Neuronal stem cell (in vitro differentiated cells): ENCODE measurements around the gene WDR49.

Source experiments
- DNase-seq: peaks from one replicate; pipeline ENCODE4 v3.0.0-alpha.2; 2013; ENCODE audit warnings: low spot score
- H2AFZ ChIP-seq: one replicate; pipeline ENCODE4 v1.6.1; 2013; ENCODE audit warnings: mild to moderate bottlenecking, low read length, inconsistent platforms
- H2AK5ac ChIP-seq: 2 replicates; pipeline ENCODE4 v1.6.1; 2013; ENCODE audit warnings: low read depth, mild to moderate bottlenecking, inconsistent platforms, low read length, moderate library complexity, mixed read lengths
- H2BK120ac ChIP-seq: 2 replicates; pipeline ENCODE4 v1.6.1; 2013; ENCODE audit warnings: low read depth, mild to moderate bottlenecking, inconsistent platforms, low read length, moderate library complexity, mixed read lengths
- H2BK12ac ChIP-seq: one replicate; pipeline ENCODE4 v1.6.1; 2013; ENCODE audit warnings: low read length, inconsistent platforms
- H2BK15ac ChIP-seq: 2 replicates; pipeline ENCODE4 v1.6.1; 2013; ENCODE audit warnings: mild to moderate bottlenecking, low read length, inconsistent platforms, mixed read lengths
- H2BK5ac ChIP-seq: one replicate; pipeline ENCODE4 v1.6.1; 2013; ENCODE audit warnings: inconsistent platforms, mild to moderate bottlenecking, low read length, moderate library complexity
- H3K14ac ChIP-seq: one replicate; pipeline ENCODE4 v1.6.1; 2013; ENCODE audit warnings: low read length, inconsistent platforms
- H3K18ac ChIP-seq: 2 replicates; pipeline ENCODE4 v1.6.1; 2013; ENCODE audit warnings: low read length, inconsistent platforms
- H3K23ac ChIP-seq: 2 replicates; pipeline ENCODE4 v1.6.1; 2013; ENCODE audit warnings: low read depth, mild to moderate bottlenecking, mixed read lengths, low read length, inconsistent platforms; ENCODE audit not compliant: poor library complexity
- H3K27ac ChIP-seq: replicated peaks from 3 replicates; pipeline ENCODE4 v1.5.1; 2013; ENCODE audit warnings: low read length, inconsistent platforms
- H3K27me3 ChIP-seq, 3 experiments: 2 replicates each; pipeline ENCODE4 v1.6.1; 2013; ENCODE audit warnings: low read length in 3 of 3, mild to moderate bottlenecking in 2 of 3, inconsistent platforms in 1 of 3, low read depth in 1 of 3, mixed read lengths in 1 of 3, moderate library complexity in 1 of 3; ENCODE audit not compliant: control insufficient read depth in 3 of 3, insufficient read depth in 3 of 3
- H3K36me3 ChIP-seq, 2 donors: replicated peaks in 1 of 2; 2 replicates each; pipeline ENCODE4 v1.6.1; 2013; ENCODE audit warnings: low read length in 2 of 2; ENCODE audit not compliant: control insufficient read depth in 2 of 2, insufficient read depth in 2 of 2
- H3K4ac ChIP-seq: 2 replicates; pipeline ENCODE4 v1.6.1; 2013; ENCODE audit warnings: inconsistent platforms, mild to moderate bottlenecking, low read length, moderate library complexity
- H3K4me1 ChIP-seq, 2 donors: 1 replicate in 1 of 2; 2 replicates in 1 of 2; pipeline ENCODE4 v1.6.1; 2013; ENCODE audit warnings: low read length in 2 of 2, low read depth in 1 of 2; ENCODE audit not compliant: control insufficient read depth in 2 of 2, insufficient read depth in 1 of 2
- H3K4me2 ChIP-seq: one replicate; pipeline ENCODE4 v1.6.1; 2013; ENCODE audit warnings: mild to moderate bottlenecking, low read length, inconsistent platforms; ENCODE audit not compliant: insufficient read depth, poor library complexity, severe bottlenecking
- H3K4me3 ChIP-seq, 2 donors: 2 replicates each; pipeline ENCODE4 v1.5.1; 2013; ENCODE audit warnings: low read length in 2 of 2, mild to moderate bottlenecking in 2 of 2, inconsistent platforms in 1 of 2, moderate library complexity in 1 of 2
- H3K79me1 ChIP-seq: one replicate; pipeline ENCODE4 v1.6.1; 2013; ENCODE audit warnings: low read depth, mild to moderate bottlenecking, inconsistent platforms, low read length, moderate library complexity
- H3K9ac ChIP-seq: one replicate; pipeline ENCODE4 v1.6.1; 2013; ENCODE audit warnings: mild to moderate bottlenecking, low read depth, low read length, inconsistent platforms; ENCODE audit not compliant: poor library complexity
- H3K9me3 ChIP-seq, 2 donors: replicated peaks in 1 of 2; 2 replicates each; pipeline versions ENCODE3 to v1.6.1; 2013; ENCODE audit warnings: low read length in 2 of 2, mild to moderate bottlenecking in 2 of 2, inconsistent platforms in 1 of 2, low read depth in 1 of 2, mixed read lengths in 1 of 2, moderate library complexity in 1 of 2; ENCODE audit not compliant: control insufficient read depth in 2 of 2, insufficient read depth in 1 of 2
- H4K8ac ChIP-seq: one replicate; pipeline ENCODE4 v1.6.1; 2013; ENCODE audit warnings: low read depth, mild to moderate bottlenecking, inconsistent platforms, low read length, moderate library complexity
- H4K91ac ChIP-seq: one replicate; pipeline ENCODE4 v1.6.1; 2013; ENCODE audit warnings: low read length, low read depth, mild to moderate bottlenecking, inconsistent platforms; ENCODE audit not compliant: poor library complexity
- WGBS, 2 donors: extraction: QIAGEN DNeasy Blood & Tissue Kit; methylation state at CpG; one replicate each; pipeline ENCODE4 v1.1.7; 2013; ENCODE audit warnings: missing lambda C conversion rate in 2 of 2, mixed read lengths in 1 of 2; ENCODE audit not compliant: insufficient read length in 2 of 2, insufficient replicate concordance in 1 of 2; ENCODE audit errors: extremely low coverage in 2 of 2; 5-methylcytosine and 5-hydroxymethylcytosine counted together

Gene WDR49

DNA sequence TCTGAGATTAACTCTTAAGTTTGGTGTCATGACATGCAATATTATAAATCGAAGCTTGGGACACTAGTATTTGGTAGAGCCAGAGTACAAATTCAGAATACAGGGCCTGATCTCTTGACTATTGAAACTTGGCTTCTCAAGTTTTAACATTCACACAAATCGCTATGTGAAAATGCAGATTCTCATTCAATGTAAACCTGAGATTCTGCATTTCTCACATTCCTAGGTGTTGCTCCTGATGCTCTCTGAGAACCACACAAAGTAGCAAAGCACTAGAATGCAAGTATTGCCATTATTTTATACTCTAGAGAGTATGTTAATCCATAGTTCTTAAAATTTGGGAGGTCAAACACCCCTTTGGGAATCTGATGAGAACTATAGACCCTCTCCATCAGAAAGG lies 47.9 kb downstream of the WDR49 start:
- WGBS, 2 donors, result no CpG with 5 or more reads among the region's 2 CpGs

DNA sequence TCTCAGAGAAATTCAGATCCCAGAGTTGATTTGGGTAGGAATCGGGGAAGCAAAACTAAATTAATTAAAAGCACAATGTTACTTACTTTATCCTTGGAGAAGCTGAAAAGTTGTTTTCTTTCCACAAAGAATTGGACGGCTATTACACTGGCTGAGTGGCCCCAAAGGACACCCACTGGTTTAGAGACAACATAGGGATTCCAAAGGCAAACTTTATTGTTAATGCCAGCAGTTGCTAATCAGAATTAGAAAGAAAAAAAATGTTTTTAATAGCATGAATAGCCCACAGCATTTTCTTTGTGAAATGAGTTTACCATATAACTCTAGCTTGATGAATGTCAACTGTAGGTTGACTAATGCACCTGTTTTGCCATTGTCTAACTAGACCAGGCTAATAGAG lies 51.7 kb downstream of the WDR49 start:
- Histone ChIP-seq H3K27me3 (no peaks in the 10 kb centered on the region), H3K4me2 (no peak overlapping the region), H3K23ac (no peak overlapping the region), H4K8ac (no peak overlapping the region), H2AFZ (no peak overlapping the region), H3K9ac (no peak overlapping the region), H3K36me3 (no peaks in the 10 kb centered on the region), H2BK12ac (no peak overlapping the region), H3K4ac (no peak overlapping the region), H2BK15ac (no peak overlapping the region), H3K9me3 (peaks cover 4 to 15% of the 10 kb centered on the region in 2 donors), H3K14ac (no peak overlapping the region), H2AK5ac (no peak overlapping the region), H3K4me1 (no peaks in the 10 kb centered on the region), H2BK5ac (no peak overlapping the region), H3K18ac (no peak overlapping the region), H3K4me3 (no peak overlapping the region), H4K91ac (no peak overlapping the region), H2BK120ac (no peak overlapping the region), H3K79me1 (no peaks in the 10 kb centered on the region), H3K27ac (no peak overlapping the region)
- DNase-seq, result no peak
- WGBS, 2 donors, result no CpG with 5 or more reads among the region's 2 CpGs

More for the DNA sequence above, 47.9 kb downstream of the WDR49 start:
- H3K27ac ChIP-seq, result no peak overlapping the region
- no peak overlapping the region for H3K23ac ChIP-seq
- no peaks in the 10 kb centered on the region for H3K4me1 ChIP-seq
- H4K91ac ChIP-seq, result no peak overlapping the region
- H2AFZ ChIP-seq, result no peak overlapping the region
- no peak overlapping the region for H2BK15ac ChIP-seq
- no peak overlapping the region for H3K4me3 ChIP-seq
- no peak overlapping the region for H2AK5ac ChIP-seq
- H3K9me3 ChIP-seq, result no peaks in the 10 kb centered on the region
- DNase-seq, result no peak
- H3K9ac ChIP-seq, result no peak overlapping the region
- H2BK12ac ChIP-seq, result no peak overlapping the region
- H2BK120ac ChIP-seq, result no peak overlapping the region
- H2BK5ac ChIP-seq, result no peak overlapping the region
- H3K18ac ChIP-seq, result no peak overlapping the region
- no peak overlapping the region for H4K8ac ChIP-seq
- no peak overlapping the region for H3K14ac ChIP-seq
- no peaks in the 10 kb centered on the region for H3K79me1 ChIP-seq
- H3K4ac ChIP-seq, result no peak overlapping the region
- no peak overlapping the region for H3K4me2 ChIP-seq
- H3K27me3 ChIP-seq, result no peaks in the 10 kb centered on the region
- H3K36me3 ChIP-seq, result no peaks in the 10 kb centered on the region

DNA sequence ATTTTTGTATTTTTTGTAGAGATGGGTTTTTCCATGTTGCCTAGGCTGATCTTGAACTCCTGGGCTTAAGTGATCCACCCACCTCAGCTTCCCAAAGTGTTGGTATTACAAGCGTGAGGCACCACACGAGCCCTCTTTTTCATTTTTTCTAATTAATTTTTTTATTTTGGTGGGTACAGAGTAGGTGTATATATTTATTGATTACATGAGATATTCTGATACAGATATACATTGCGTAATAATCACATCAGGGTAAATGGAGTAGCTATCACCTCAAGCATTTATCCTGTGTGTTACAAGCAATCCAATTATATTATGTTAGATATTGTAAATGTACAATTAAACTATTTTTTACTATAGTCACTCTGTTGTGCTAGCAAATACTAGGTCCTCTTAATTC lies 66.1 kb downstream of the WDR49 start:
- Histone ChIP-seq H3K23ac (no peak overlapping the region), H3K14ac (no peak overlapping the region), H3K27ac (no peak overlapping the region), H3K9me3 (no peaks in the 10 kb centered on the region), H4K91ac (no peak overlapping the region), H3K36me3 (peaks cover 0 to 3% of the 10 kb centered on the region in 2 donors), H3K9ac (no peak overlapping the region), H3K27me3 (no peaks in the 10 kb centered on the region), H3K18ac (no peak overlapping the region), H3K4me2 (no peak overlapping the region), H2BK5ac (no peak overlapping the region), H3K4ac (no peak overlapping the region), H2AFZ (no peak overlapping the region), H3K4me3 (no peak overlapping the region), H2BK12ac (no peak overlapping the region), H2BK120ac (no peak overlapping the region), H2BK15ac (no peak overlapping the region), H2AK5ac (no peak overlapping the region), H3K4me1 (no peaks in the 10 kb centered on the region), H4K8ac (no peak overlapping the region), H3K79me1 (no peaks in the 10 kb centered on the region)
- DNase-seq, result no peak
- WGBS, 2 donors, result no CpG with 5 or more reads among the region's 3 CpGs

DNA sequence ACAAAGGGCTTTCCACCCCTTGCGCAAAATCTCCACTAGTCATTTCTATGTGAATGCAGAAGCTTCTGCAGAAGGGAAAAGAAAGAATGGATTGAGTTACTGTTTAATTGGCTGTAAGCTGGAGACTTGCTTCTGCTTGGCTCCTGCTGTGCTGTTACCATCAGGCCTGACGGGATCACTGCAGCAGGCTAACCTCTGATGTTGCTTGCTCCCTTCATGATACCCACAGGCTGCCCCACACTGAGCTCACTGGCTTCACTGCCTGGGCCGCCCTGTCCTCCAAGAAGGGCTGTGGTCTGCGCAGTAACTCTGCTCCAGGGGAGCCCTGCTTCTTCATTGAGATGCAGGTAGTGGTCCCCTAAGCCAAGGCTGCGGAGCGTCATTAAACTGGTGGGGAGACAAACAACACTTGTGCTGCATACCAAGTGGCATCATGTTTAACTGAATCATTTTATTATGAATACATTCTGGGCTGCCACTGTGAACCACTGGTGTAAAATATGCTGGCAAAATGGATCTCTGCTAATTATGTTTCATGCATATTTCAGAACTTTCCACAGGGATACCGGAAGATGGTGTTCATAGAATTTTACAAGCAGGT lies 78.6 kb downstream of the WDR49 start:
- WGBS, 2 donors, result no CpG with 5 or more reads among the region's 7 CpGs

More for the DNA sequence above, 78.6 kb downstream of the WDR49 start:
- H3K9ac ChIP-seq, result no peak overlapping the region
- no peak overlapping the region for H2BK15ac ChIP-seq
- peak; percentile 53 for DNase-seq
- H2AK5ac ChIP-seq, result no peak overlapping the region
- H3K27ac ChIP-seq, result no peak overlapping the region
- no peaks in the 10 kb centered on the region for H3K79me1 ChIP-seq
- H2AFZ ChIP-seq, result peak overlapping the region; percentile 2
- no peak overlapping the region for H4K8ac ChIP-seq
- peaks cover 0 to 4% (median 0%) of the 10 kb centered on the region in 3 experiments for H3K27me3 ChIP-seq
- H3K9me3 ChIP-seq, result no peaks in the 10 kb centered on the region
- H3K18ac ChIP-seq, result peak overlapping the region; percentile 6
- H2BK12ac ChIP-seq, result no peak overlapping the region
- no peak overlapping the region for H3K23ac ChIP-seq
- H2BK5ac ChIP-seq, result no peak overlapping the region
- H3K4me3 ChIP-seq, result no peak overlapping the region
- no peak overlapping the region for H3K14ac ChIP-seq
- no peak overlapping the region for H4K91ac ChIP-seq
- H3K4me1 ChIP-seq, result peaks cover 0 to 6% of the 10 kb centered on the region in 2 donors
- no peak overlapping the region for H2BK120ac ChIP-seq
- no peak overlapping the region for H3K4ac ChIP-seq
- H3K36me3 ChIP-seq, result no peaks in the 10 kb centered on the region
- no peak overlapping the region for H3K4me2 ChIP-seq
